NCI-H1436 (cell line): ENCODE measurements around the gene SGSM2.
"Not testable (repeated sequence)": the region's sequence is repeated elsewhere in the genome, so short reads cannot be mapped to it uniquely, and the experiment has no call there.

Source experiments
- DNase-seq: peaks from one replicate; lab custom pipeline; 2025; lab: John Stamatoyannopoulos, UW

The SGSM2 gene, protein sequence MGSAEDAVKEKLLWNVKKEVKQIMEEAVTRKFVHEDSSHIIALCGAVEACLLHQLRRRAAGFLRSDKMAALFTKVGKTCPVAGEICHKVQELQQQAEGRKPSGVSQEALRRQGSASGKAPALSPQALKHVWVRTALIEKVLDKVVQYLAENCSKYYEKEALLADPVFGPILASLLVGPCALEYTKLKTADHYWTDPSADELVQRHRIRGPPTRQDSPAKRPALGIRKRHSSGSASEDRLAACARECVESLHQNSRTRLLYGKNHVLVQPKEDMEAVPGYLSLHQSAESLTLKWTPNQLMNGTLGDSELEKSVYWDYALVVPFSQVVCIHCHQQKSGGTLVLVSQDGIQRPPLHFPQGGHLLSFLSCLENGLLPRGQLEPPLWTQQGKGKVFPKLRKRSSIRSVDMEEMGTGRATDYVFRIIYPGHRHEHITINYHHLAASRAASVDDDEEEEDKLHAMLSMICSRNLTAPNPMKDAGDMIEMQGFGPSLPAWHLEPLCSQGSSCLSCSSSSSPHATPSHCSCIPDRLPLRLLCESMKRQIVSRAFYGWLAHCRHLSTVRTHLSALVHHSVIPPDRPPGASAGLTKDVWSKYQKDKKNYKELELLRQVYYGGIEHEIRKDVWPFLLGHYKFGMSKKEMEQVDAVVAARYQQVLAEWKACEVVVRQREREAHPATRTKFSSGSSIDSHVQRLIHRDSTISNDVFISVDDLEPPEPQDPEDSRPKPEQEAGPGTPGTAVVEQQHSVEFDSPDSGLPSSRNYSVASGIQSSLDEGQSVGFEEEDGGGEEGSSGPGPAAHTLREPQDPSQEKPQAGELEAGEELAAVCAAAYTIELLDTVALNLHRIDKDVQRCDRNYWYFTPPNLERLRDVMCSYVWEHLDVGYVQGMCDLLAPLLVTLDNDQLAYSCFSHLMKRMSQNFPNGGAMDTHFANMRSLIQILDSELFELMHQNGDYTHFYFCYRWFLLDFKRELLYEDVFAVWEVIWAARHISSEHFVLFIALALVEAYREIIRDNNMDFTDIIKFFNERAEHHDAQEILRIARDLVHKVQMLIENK

DNA sequence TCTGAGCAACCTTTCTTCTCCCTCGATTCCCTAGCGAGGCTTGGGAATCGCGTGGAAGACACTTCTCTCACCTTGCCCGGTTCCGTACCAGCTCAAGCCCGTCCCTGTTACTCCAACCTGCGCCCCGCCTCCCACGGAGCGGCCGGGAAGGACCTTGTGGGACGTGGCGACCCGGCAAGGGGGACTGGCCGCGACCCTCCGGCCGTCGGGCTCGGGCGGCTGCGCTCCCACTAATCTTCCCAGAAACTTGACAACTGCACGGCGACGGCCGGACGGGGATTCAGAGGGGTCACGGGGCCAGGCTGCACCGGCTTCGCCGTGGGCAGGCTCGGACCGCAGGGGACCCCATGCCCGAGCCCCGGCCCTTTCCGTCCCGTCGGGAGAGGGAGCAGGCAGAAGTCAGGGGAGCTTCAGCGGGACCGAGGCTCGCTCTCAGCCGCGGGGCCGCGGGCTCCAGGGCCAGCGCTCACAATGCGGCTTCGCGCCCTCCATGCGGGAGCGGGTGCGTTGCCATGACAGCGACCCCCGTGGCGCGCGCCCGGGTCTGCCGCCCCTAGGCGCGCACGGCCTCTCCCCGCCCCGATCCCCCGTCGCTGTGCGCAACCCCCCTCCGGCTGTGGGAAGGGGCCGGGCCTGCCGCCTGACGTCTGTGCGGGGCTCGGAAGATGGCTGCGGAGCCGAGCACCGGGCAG lies at the start of gene SGSM2:
Gene SGSM2, plus strand, starts transcription at position 650 of the 692 bp plus-strand sequence. CDS start 188 bp downstream, outside the sequence.
- peak; percentile 68 for DNase-seq

DNA sequence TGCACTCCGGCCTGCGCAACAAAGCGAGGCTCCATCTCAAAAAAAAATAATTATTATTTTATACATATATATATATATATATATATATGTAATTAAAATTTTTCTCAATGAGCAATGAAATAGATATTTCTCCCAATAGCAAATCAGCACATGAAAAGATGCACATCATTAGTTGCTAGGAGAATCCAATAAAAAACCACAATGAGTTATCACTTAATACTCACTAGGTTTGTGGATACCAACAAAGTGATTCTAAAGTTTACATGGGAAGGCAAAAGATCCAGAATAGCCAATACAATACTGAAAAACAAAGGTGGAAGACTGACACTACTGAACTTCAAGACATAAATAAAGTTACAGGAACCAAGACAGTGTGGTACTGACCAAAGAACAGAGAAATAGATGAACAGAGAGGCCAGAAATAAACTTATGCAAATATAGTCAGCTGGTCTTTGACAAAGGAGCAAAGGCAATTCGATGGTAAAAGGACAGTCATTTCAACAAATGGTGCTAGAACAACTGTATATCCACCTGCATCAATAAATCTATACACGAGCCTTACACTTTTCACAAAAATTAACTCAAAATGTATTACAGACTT lies 47.3 kb upstream of the SGSM2 start:
- no peak for DNase-seq

- no peak for DNase-seq
Measured at GRCh38 chr17:2292100-2292499, 45.2 kb upstream of the SGSM2 start.

DNA sequence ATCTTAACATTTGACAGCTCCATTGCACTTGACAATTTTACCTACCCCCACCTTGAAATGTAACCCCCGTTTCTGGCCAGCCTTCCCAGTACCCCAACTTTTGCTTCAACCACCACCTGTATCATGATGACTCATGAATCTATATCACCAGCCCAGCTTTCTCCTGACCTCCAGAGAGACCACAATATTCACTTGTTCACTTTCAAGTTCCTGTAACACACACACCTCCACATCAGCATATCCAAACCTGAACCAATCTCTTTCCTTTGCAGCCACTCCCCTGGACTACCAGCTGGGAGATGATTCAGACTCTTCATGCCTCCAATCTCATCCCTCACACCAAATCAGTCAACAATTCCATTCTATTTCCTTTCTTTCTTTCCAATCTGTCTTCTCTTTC lies 41.7 kb upstream of the SGSM2 start:
- DNase-seq = no peak

- no peak for DNase-seq
Measured at GRCh38 chr17:2297023-2297422, 40.3 kb upstream of the SGSM2 start.

DNA sequence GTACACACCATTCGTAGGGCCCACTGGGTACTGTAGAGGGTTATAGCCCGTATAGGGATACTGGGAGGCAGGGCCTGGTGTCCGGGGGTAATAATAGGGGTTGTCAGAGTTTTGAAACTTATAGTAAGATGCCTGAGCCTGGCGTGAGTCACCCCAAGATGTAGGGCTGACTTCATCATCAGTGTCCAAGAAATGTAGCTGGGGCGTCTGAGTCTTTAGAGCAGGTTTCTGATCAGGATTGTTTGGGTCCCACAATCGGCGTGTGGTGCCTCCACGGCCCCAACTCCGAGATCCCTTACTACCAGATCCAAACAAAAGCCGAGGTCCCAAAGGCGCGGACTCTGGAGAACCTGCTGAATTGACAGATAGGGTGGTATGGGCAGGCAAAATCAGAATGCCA lies 38.2 kb upstream of the SGSM2 start:
- DNase-seq = no peak

GRCh38 chr17:2299756-2300155 lies 37.5 kb upstream of the SGSM2 start:
- DNase-seq = no peak

- no peak for DNase-seq
Measured at GRCh38 chr17:2302778-2303203, 34.5 kb upstream of the SGSM2 start.

DNA sequence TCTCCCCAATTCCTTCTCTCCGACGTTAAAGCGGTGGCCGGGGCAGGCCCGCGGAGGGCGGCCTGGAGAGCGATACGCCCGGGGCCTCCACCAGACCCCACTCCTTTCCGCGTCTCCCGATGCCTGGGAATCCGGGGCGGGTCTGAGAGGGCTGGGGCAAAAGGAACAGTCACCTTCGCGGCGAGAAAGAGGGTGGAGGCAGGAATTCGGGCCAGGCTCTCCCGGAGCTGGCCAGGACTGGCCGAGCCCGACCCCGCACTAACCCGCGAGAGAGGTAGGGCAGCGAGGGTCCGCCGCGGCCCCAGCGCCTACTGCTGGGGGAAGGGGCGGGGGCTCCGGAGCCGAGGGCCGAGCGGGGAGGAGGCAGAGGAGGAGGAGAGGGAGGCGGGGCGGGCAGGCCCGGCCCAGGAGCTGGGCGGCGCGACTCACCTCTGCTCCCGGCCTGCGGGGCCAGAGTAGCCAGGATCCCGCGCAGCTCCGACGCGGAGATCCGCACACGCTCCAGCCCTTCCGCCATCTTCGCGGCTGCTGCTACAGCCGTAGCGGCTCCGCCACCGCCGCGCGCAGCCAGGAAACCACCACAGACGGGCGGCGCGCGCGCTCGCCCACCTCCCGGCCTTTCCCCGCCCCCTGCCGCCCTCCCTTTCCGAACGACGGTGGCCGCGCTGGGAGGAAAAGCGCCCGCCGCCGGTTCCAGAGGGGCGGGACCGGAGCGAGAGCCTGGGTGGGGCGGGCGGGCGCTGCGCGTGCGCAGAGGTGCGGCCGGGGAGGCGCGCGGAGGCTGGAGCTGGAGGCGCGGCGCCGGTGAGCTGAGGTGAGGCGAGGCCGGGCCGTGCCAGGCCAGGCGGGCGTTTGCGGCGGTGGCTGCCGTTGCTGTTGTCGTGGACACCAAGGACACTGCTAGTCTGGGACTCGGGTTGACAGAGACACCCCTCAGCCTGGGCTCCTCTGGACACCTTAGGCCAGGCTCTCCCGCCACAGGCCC lies 33.8 kb upstream of the SGSM2 start, which contains the start of the genes SMG6 and SRR:
Gene SMG6, minus strand, starts transcription at position 582 of the 985 bp plus-strand sequence. Its CDS starts 65 bp downstream, at position 517.
Gene SRR, plus strand, starts transcription at position 747 of the 985 bp plus-strand sequence. CDS start 11,611 bp downstream, outside the sequence.
- DNase-seq = peak; percentile 90

GRCh38 chr17:2304931-2305330 lies 32.4 kb upstream of the SGSM2 start:
- DNase-seq = no peak

- no peak for DNase-seq
Measured at GRCh38 chr17:2309338-2310154, 27.8 kb upstream of the SGSM2 start.

DNA sequence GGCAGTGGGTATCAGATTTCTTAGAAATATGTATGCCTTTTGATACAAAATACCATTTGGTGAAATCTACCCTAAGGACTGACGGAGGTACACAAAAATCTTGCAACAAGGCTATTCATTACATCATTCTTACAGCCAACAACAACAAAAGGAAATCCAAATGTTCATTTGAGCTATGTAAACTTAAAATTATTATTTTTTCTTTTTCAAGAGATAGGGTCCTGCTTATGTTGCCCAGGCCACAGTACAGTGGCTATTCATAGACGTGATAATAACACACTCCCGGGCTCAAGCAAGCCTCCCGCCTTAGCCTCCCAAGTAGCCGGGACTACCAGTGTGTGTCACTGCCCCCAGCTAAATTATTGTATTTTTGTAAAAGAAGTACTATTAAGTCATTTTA lies 24.6 kb upstream of the SGSM2 start:
- no peak for DNase-seq

DNA sequence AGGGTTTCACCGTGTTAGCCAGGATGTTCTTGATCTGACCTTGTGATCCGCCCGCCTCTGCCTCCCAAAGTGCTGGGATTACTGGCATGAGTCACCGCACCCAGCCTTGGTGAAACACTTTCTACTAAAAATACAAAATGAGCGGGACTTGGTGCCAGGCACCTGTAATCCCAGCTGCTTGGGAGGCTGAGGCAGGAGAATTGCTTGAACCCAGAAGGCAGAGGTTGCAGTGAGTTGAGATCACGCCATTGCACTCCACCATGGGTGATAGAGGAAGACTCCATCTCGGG lies 20.4 kb upstream of the SGSM2 start:
- DNase-seq = not testable (repeated sequence)

DNA sequence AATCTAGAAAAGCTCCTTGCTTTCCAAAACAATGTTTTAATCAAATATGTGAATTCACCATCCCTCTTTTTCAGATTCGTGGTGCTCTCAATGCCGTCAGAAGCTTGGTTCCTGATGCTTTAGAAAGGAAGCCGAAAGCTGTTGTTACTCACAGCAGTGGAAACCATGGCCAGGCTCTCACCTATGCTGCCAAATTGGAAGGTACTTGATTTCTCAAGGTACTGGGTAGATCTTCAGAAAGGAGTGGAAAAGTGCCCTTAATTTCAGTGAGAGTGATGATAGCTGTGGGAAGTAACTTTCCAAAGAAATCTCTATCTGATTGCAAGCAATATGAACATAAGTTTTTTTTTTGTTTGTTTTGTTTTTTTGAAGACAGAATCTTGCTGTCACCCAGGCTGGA lies 19.5 kb upstream of the SGSM2 start:
- DNase-seq = no peak

- no peak for DNase-seq
Measured at GRCh38 chr17:2319051-2319450, 18.2 kb upstream of the SGSM2 start.

- DNase-seq = no peak
Measured at GRCh38 chr17:2321399-2321798, 15.9 kb upstream of the SGSM2 start.

GRCh38 chr17:2323629-2324314 lies 13.5 kb upstream of the SGSM2 start:
- no peak for DNase-seq

GRCh38 chr17:2331303-2331702 lies 6.0 kb upstream of the SGSM2 start:
- DNase-seq = no peak

- no peak for DNase-seq
Measured at GRCh38 chr17:2335726-2336214, 1.5 kb upstream of the SGSM2 start.
